GM19372 (cell line): ENCODE data around the gene PSME3IP1.

ENCODE experiments used
- ATAC-seq: cut with Tn5 transposase; IDR thresholded peaks from one replicate; pipeline ENCODE4 v1.9.1; 2021; ENCODE audit warnings: mild to moderate bottlenecking, low read depth, moderate library complexity; ENCODE audit not compliant: unreplicated experiment

The PSME3IP1 gene

DNA sequence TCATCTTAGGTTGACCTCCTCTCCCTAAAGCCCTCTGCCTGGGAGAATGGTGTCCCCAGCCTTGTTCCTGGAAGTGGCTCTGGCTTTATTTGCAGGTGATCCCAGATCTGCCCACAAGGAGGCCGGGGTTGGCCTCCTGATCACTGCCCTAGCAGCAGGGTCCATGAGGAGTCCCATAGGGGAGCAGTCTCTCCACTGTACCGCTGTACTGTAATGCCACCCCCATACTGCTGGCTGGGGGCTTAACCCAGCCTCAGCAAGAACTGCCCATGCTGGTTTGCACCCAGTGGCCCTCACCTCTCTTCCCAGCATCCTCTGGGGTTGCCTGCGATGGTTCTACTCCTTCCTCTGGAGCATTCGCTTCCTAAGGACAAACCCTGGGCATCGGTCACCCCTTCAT lies 39.1 kb downstream of the PSME3IP1 start:
- ATAC-seq, result no peak

DNA sequence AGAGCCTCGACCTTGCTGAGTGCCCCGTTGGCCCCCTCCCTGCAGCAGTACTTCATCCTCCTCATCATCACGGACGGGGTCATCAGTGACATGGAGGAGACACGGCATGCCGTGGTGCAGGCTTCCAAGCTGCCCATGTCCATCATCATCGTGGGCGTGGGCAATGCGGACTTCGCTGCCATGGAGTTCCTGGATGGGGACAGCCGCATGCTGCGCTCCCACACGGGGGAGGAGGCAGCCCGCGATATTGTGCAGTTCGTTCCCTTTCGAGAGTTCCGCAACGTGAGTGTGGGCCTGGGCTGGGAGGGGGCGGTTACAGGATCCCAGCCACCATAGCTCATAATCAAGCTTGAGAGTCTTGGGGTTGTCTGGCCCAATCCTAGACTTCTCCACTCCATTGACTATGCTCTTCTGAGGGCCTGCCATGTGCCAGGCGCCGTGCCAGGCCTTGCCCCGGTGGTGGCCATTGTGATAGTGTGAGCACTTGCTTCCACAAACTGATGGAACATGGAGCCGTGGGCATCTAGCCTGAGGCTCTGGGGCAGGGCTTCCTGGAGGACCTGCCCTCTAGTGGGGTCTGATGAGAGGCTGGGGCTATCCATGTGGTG lies 39.7 kb downstream of the PSME3IP1 start:
- no peak for ATAC-seq

- no peak for ATAC-seq
Measured at GRCh38 chr16:57145046-57146021, 40.5 kb downstream of the PSME3IP1 start.

DNA sequence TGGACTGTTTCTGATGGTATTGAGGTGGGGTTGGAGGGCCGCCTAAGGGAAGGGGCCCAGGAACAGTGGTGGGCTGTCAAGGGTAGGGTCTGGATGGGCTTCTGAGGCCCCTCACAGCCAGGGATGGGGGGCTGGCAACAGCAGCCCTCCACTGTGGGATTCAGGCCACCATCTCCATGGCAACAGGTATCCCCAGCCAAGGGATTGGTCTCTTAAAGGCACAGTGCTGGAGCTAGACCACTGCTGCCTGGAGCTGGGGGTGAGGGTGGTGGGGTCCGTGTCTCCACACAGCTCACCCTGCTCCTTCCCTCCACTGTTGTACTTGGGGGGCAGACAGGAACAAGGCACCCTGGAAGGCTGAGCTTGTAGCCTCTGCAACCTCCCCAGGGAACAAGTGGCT lies 41.8 kb downstream of the PSME3IP1 start:
- no peak for ATAC-seq

DNA sequence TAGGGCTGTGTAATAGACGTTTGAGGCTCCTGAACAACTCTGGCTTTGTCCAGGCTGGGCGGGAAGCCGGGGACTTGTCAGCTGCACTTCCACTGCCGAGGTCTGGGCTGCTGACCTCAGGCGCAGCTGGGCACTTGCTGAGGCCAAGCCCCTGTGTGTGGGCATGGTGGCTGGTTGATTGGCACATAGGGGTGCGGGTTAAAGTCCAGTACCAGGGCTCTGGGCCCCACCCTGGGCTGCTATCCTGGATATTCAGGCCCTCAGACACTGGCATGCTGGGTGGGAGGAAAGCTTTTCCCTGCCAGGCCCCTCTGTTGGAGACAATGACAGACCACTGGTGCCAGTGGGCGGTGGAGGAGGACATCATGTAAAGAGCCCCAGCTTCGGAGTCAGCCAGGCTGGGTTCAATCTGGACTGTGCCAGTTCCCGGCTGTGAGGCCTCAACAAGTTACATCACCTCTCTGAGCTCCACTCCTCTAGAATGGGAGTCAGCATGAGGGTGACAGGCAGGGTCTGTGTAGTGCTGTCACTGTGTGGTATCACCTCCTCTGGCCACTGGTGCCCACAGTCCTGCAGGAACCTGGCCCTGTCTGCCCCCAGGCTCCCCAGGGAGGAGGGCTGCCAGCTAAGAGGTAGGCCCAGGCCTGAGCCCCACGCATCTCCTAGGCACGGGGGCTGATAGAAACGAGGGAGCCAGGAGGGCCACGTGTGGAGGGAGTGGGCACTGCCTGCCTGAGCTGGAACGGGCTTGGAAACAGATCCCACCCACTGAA lies 42.5 kb downstream of the PSME3IP1 start:
- ATAC-seq, result no peak

- no peak for ATAC-seq
Measured at GRCh38 chr16:57141822-57142631, 43.8 kb downstream of the PSME3IP1 start.

DNA sequence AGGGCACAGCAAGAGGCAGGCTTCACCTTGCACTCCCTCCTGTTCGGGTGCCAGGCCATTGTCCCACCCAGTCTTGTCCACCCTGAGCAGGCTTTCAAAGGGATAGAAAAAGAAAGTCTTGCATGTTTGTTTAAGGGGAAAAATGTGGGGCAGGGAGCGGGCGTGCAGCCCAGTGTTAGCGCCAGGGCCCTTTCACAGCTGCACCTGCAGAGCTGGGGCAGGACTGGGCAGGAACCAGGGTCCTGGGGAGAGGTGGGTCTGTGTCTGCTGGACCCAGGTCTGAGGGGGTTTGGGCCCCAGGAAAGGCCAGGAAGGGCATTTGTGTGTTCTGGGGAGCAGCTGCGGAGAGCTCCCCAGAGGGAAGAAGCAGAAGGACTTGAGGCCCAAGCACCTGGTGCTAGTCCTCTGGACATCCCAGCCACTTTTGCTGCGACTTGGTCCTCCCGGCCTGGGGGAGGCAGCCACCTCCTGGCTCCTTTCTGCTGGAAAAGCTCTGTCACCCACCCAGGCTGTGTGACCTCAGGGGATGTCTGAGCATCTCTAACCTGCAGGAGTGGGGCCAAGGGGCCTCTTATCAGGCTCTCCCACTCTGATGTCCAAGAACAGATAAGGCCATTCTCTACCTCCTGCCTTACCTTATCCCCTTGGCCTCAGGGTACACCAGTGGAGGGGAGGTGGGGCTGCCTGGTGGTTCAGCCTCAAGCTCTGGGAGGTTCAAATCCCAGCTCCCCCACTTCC lies 44.7 kb downstream of the PSME3IP1 start:
- ATAC-seq, result no peak

GRCh38 chr16:57138281-57138935 lies 47.4 kb downstream of the PSME3IP1 start:
- ATAC-seq, result no peak

DNA sequence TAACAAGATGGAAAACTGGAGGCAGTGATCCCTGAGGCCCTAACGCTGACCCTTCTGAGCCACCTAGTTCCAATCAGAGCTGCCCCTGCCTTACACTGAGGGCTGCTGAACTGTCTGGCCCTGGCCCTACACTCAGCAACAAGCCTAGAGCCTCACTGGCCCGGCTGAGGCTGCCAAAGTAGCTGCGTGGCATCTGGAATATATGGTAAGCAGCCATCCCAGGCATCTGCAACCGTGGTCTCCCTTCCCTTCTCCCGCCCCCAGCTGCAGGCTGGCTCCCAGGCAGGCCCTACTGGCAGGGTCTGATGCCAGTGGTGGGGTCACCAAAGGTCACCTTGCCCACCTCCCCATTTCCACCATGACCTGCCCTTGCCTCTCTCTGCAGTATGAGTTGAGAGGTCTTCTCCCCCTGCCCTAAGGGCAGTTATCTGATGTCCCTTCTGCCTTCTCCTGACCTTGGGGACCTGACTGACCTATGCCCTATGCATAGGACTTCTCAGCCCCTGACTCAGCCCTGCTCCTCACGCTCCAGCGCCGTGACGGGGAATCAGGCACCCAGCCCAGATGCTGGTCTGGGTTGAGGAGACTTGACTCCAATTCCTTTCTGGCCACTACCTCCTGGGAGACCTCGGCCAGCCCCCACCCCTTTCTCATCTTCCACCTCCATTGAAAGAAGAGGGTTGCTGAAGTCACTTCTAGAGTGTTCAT lies 48.1 kb downstream of the PSME3IP1 start:
- no peak for ATAC-seq

- ATAC-seq, result no peak
Measured at GRCh38 chr16:57137043-57137442, 48.8 kb downstream of the PSME3IP1 start.

DNA sequence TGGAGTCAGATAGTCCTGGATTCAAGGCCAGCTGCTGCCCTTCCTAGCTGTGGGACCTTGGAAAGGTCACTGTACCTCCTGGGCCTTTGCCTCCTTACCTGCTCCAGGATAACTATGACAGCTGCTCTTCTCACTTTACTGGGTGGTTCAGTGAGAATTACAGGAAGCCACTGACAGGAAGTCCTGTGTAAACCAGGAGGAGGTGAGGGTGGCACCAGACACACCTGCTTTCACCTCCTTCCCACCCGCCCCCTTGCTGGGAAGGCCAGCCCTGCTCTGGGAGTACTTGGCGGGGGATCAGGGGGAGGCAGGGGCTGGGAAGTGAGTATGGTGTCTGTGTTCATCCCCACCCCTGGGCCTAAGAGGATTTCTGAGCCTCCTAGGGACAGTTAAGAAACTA lies 50.9 kb downstream of the PSME3IP1 start:
- ATAC-seq, result no peak

- no peak for ATAC-seq
Measured at GRCh38 chr16:57133886-57134285, 52.0 kb downstream of the PSME3IP1 start.

DNA sequence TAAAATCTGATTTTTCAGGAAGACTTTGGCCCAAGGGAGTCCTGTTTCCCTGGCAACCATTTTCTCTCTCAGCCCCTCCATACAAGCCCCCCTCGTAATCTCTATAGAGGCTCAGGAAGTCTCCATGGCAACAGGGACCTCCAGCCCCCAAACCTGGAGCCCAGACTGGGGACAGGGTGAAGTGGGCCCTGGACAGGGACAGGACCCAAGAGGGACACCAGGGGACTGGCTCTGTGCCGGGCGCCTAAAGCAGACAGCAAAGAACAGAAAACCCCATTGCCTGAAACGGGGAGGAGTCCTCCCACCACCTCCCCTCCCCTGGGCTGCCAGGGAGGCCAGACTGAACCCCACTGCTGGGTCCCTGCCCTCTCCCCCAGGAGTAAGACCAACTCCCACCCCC lies 52.8 kb downstream of the PSME3IP1 start:
- ATAC-seq, result no peak

- ATAC-seq, result no peak
Measured at GRCh38 chr16:57132470-57132869, 53.4 kb downstream of the PSME3IP1 start.

DNA sequence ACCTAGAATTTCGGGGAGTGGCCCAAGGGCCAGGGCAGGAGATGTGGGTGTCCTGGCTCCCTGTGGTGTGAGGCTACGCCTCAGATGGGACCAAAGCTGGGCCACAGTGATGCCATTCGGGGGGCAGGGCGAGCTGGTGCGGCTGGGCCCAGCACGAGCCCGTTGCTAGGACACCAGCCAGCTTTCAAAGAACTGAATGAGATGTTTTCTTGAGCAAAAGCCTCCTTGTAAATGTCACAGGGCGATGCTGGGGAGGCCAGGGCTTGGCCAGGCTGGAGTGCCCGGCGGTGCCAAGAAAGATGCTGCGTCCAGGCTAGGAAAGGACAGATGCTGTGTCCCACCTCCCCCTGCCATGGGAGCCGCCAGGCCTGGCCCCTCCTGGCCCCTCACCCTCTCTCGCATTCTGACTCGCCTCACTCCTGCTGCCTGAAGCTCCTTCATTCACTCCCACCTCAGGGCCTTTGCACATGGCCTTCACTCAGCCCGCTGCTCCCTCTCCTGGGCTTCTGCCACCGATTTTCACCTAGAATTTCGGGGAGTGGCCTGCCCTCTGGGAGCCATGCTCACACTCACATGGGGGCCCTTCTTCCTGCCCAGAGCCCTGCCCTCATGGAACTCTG lies 54.4 kb downstream of the PSME3IP1 start:
- no peak for ATAC-seq

GRCh38 chr16:57130950-57131321 lies 54.9 kb downstream of the PSME3IP1 start:
- no peak for ATAC-seq

DNA sequence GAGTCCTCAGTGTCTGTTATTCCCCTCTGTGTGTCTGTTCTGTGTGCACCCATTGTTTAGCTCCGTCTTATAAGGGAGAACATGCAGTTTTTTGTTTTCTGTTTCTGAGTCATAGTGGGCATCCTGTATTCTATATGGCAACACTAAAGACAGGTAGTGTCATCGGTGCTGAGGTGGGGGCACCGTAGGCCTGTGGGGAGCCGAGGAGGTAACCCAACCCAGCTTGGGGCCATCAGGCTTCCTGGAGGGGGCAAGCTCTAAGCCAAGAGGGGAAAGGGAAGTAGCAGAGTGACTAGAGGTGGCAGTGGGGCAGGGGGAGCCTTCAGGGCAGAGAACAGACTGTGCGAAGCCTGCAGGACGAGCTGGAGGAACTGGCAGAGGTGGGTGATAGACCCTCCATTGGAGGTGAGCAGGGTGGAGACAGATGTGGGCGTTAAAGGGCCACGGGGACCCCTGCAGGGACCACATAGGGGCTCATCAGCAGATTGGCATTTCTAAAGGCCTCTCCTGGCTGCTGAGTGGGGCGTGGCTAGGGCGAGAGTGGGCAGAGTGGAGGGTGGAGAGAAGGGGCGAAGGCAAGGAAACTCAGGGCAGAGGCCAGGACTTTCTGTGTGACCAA lies 57.0 kb downstream of the PSME3IP1 start:
- ATAC-seq, result no peak

DNA sequence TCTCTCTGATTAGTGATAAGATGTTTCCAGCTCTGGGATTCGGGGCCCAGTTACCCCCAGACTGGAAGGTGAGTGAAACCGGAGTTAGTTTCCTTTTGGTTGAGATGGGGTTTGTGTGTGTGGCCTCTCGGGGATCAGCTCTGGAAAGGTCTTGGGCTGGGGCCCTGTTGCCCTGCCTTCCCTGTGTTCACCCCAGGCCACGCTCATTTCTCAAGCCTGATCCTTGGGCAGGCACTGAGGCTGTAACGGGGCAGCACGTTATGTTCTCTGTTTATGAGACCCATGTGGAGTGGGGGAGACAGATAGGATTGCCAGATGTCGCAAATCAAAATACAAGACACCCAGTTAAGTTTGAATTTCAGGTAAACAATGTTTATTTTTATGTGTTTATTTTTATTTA lies 58.0 kb downstream of the PSME3IP1 start:
- ATAC-seq, result no peak
